HCEC 1CT (cell line): ENCODE results near the gene EBPL.

Experiments used
- DNase-seq: peaks from one replicate; pipeline ENCODE4 v3.0.0-alpha.2; 2017

The EBPL gene

GRCh38 chr13:49670828-49671227 is 20.5 kb downstream of the EBPL start:
- no peak for DNase-seq

- DNase-seq = peak; percentile 68
These were observed 21.5 kb downstream of the EBPL start for GRCh38 chr13:49669735-49670309.

- DNase-seq = peak; percentile 16
These were observed 23.5 kb downstream of the EBPL start for GRCh38 chr13:49667773-49668172.

- DNase-seq = no peak
These were observed 26.7 kb downstream of the EBPL start for GRCh38 chr13:49664606-49665005.

GRCh38 chr13:49657241-49657641 is 34.0 kb downstream of the EBPL start:
- no peak for DNase-seq

- DNase-seq = peak; percentile 53
These were observed 35.4 kb downstream of the EBPL start for GRCh38 chr13:49655906-49656305.

- DNase-seq = no peak
These were observed 37.3 kb downstream of the EBPL start for GRCh38 chr13:49654011-49654410.

GRCh38 chr13:49653478-49653877 is 37.8 kb downstream of the EBPL start:
- no peak for DNase-seq

GRCh38 chr13:49652355-49653305 is 38.7 kb downstream of the EBPL start:
- peak; percentile 46 for DNase-seq

GRCh38 chr13:49651570-49652354 is 39.5 kb downstream of the EBPL start:
- DNase-seq = no peak

- peak; percentile 48 for DNase-seq
These were observed 41.3 kb downstream of the EBPL start for GRCh38 chr13:49649963-49650312.

GRCh38 chr13:49649244-49649962 is 41.9 kb downstream of the EBPL start:
- DNase-seq = peak; percentile 75

GRCh38 chr13:49646688-49647087 is 44.6 kb downstream of the EBPL start:
- DNase-seq = no peak

GRCh38 chr13:49645451-49645850 is 45.8 kb downstream of the EBPL start:
- DNase-seq = no peak

- no peak for DNase-seq
These were observed 48.1 kb downstream of the EBPL start for GRCh38 chr13:49643035-49643646.

- peak; percentile 98 for DNase-seq
These were observed 49.4 kb downstream of the EBPL start for GRCh38 chr13:49641801-49642291.

- DNase-seq = no peak
These were observed 52.6 kb downstream of the EBPL start for GRCh38 chr13:49638744-49639072.

GRCh38 chr13:49638030-49638743 is 53.1 kb downstream of the EBPL start:
- no peak for DNase-seq

GRCh38 chr13:49636705-49637104 is 54.6 kb downstream of the EBPL start:
- DNase-seq = no peak

- DNase-seq = peak; percentile 15
These were observed 55.5 kb downstream of the EBPL start for GRCh38 chr13:49635599-49636433.

GRCh38 chr13:49633710-49634109 is 57.6 kb downstream of the EBPL start:
- no peak for DNase-seq
